ENCODE measurements around the gene FBXO28.

DNA sequence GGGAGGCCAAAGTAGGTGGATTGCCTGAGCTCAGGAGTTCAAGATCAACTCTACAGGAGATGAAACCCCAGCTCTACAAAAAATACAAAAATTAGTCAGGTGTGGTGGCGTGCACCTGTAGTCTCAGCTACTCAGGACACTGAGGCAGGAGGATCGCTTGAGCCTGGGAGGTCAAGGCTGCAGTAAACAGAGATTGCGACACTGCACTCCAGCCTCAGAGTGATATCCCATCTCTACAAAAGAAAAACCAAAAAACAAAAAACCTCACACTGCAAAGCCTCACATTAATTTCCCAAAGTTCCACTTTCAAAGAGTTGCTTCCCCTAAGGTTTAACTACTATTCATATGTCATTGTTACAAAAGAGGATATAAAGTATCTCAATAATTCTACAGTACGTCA lies 29.0 kb upstream of the FBXO28 start:
- TF ChIP-seq EZH2 (IDR thresholded peaks at IDR 0.05) (no peak), POLR2AphosphoS5 (IDR thresholded peaks at IDR 0.05; ENCODE audit: borderline replicate concordance, low read depth, low read length) (no peak), FOXP2 (optimal IDR thresholded peaks at IDR 0.05; ENCODE audit: control extremely low read depth, extremely low read length, insufficient read depth) (no peak)

Data from SK-N-MC (cell line).